H9 (cell line): ENCODE measurements around the gene UNC45A. TPM values are rescaled to one million over a fixed set of nuclear protein-coding genes. Genes with fewer than 3 reads are reported as not detected.

ENCODE experiments used
- DNase-seq: peaks from one replicate; pipeline ENCODE4 v3.0.0-alpha.2; 2017
- H2AFZ ChIP-seq: one replicate; pipeline ENCODE4 v1.6.1; 2013; ENCODE audit warnings: mild to moderate bottlenecking, low read length, control low read depth, moderate library complexity
- H2AK5ac ChIP-seq: 2 replicates; pipeline ENCODE4 v1.6.1; 2013; ENCODE audit warnings: low read length, control low read depth, mixed read lengths; ENCODE audit not compliant: insufficient read length
- H2BK120ac ChIP-seq: one replicate; pipeline ENCODE4 v1.6.1; 2013; ENCODE audit warnings: low read depth, mild to moderate bottlenecking, low read length, control low read depth, inconsistent platforms; ENCODE audit not compliant: poor library complexity, severe bottlenecking
- H2BK12ac ChIP-seq: 2 replicates; pipeline ENCODE4 v1.6.1; 2013; ENCODE audit warnings: low read length, control low read depth, mixed read lengths, low read depth; ENCODE audit not compliant: insufficient read length
- H2BK15ac ChIP-seq: 2 replicates; pipeline ENCODE4 v1.6.1; 2013; ENCODE audit warnings: low read depth, low read length, control low read depth
- H2BK20ac ChIP-seq: one replicate; pipeline ENCODE4 v1.6.1; 2013; ENCODE audit warnings: low read depth, mild to moderate bottlenecking, low read length, control low read depth, inconsistent platforms; ENCODE audit not compliant: poor library complexity, severe bottlenecking
- H2BK5ac ChIP-seq: 2 replicates; pipeline ENCODE4 v1.6.1; 2013; ENCODE audit warnings: low read length, control low read depth, mixed read lengths; ENCODE audit not compliant: insufficient read length
- H3K14ac ChIP-seq: 2 replicates; pipeline ENCODE4 v1.6.1; 2013; ENCODE audit warnings: low read length, control low read depth; ENCODE audit not compliant: insufficient read depth
- H3K18ac ChIP-seq: 2 replicates; pipeline ENCODE4 v1.6.1; 2013; ENCODE audit warnings: low read depth, mild to moderate bottlenecking, mixed read lengths, low read length, control low read depth; ENCODE audit not compliant: insufficient read length
- H3K23ac ChIP-seq: 2 replicates; pipeline ENCODE4 v1.6.1; 2013; ENCODE audit warnings: low read length, control low read depth, mixed read lengths, low read depth; ENCODE audit not compliant: insufficient read length
- H3K23me2 ChIP-seq: 2 replicates; pipeline ENCODE4 v1.6.1; 2013; ENCODE audit warnings: low read depth, mild to moderate bottlenecking, mixed read lengths, low read length, control low read depth; ENCODE audit not compliant: insufficient read length, poor library complexity, severe bottlenecking
- H3K27ac ChIP-seq: 2 replicates; pipeline ENCODE4 v1.5.1; 2013; ENCODE audit warnings: low read length, control low read depth, mixed read lengths, low read depth; ENCODE audit not compliant: insufficient read length
- H3K27me3 ChIP-seq: 2 replicates; pipeline ENCODE4 v1.6.1; 2013; ENCODE audit warnings: low read length, control low read depth, inconsistent platforms; ENCODE audit not compliant: insufficient read depth
- H3K4ac ChIP-seq: 2 replicates; pipeline ENCODE4 v1.6.1; 2013; ENCODE audit warnings: low read depth, mild to moderate bottlenecking, control low read depth, inconsistent platforms, low read length, moderate library complexity
- H3K4me1 ChIP-seq: 2 replicates; pipeline ENCODE4 v1.6.1; 2013; ENCODE audit warnings: low read length, control low read depth, inconsistent platforms; ENCODE audit not compliant: insufficient read depth
- H3K4me2 ChIP-seq: 2 replicates; pipeline ENCODE4 v1.6.1; 2013; ENCODE audit warnings: low read length, control low read depth, mixed read lengths; ENCODE audit not compliant: insufficient read length, insufficient read depth
- H3K56ac ChIP-seq: 2 replicates; pipeline ENCODE4 v1.6.1; 2013; ENCODE audit warnings: low read depth, mild to moderate bottlenecking, mixed read lengths, low read length, control low read depth; ENCODE audit not compliant: insufficient read length
- H3K79me1 ChIP-seq: 2 replicates; pipeline ENCODE4 v1.6.1; 2013; ENCODE audit warnings: low read depth, mild to moderate bottlenecking, moderate library complexity, low read length, control low read depth, inconsistent platforms; ENCODE audit not compliant: insufficient read depth, poor library complexity, severe bottlenecking
- H3K79me2 ChIP-seq: 2 replicates; pipeline ENCODE4 v1.6.1; 2013; ENCODE audit warnings: low read length, control low read depth, inconsistent platforms; ENCODE audit not compliant: insufficient read depth
- H3K9ac ChIP-seq: 2 replicates; pipeline ENCODE4 v1.6.1; 2013; ENCODE audit warnings: low read length, control low read depth, mixed read lengths; ENCODE audit not compliant: insufficient read length; ENCODE audit errors: extremely low read depth
- H3K9me3 ChIP-seq: one replicate; pipeline ENCODE4 v1.6.1; 2013; ENCODE audit warnings: low read depth, low read length, inconsistent platforms; ENCODE audit not compliant: control insufficient read depth
- H3T11ph ChIP-seq: one replicate; pipeline ENCODE4 v1.6.1; 2013; ENCODE audit warnings: mild to moderate bottlenecking, low read length, control low read depth, inconsistent platforms
- H4K20me1 ChIP-seq: one replicate; pipeline ENCODE4 v1.6.1; 2013; ENCODE audit not compliant: control insufficient read depth, insufficient read length, insufficient read depth
- H4K5ac ChIP-seq: 2 replicates; pipeline ENCODE4 v1.6.1; 2013; ENCODE audit warnings: low read depth, mild to moderate bottlenecking, mixed read lengths, low read length, control low read depth; ENCODE audit not compliant: insufficient read length
- H4K8ac ChIP-seq: replicated peaks from 2 replicates; pipeline ENCODE4 v1.6.1; 2013; ENCODE audit warnings: low read length, control low read depth, mixed read lengths, low read depth; ENCODE audit not compliant: insufficient read length
- H4K91ac ChIP-seq: 2 replicates; pipeline ENCODE4 v1.6.1; 2013; ENCODE audit warnings: low read depth, mild to moderate bottlenecking, moderate library complexity, mixed read lengths, low read length, control low read depth; ENCODE audit not compliant: insufficient read length
- H3K27ac Mint-ChIP-seq, 3 experiments: 2 replicates in 2 of 3; 3 replicates in 1 of 3; pipeline ENCODE4 v1.8.0; 2020 to 2021; ENCODE audit warnings: mixed read lengths in 3 of 3, mild to moderate bottlenecking in 1 of 3, moderate library complexity in 1 of 3
- H3K27me3 Mint-ChIP-seq: 2 replicates; pipeline ENCODE4 v1.8.0; 2021; ENCODE audit warnings: low read depth, mild to moderate bottlenecking, moderate library complexity, mixed read lengths
- H3K36me3 Mint-ChIP-seq, 3 experiments: 2 replicates in 2 of 3; 3 replicates in 1 of 3; pipeline ENCODE4 v1.8.0; 2020 to 2021; ENCODE audit warnings: low read depth in 3 of 3, mixed read lengths in 3 of 3; ENCODE audit not compliant: insufficient read depth in 1 of 3
- H3K4me1 Mint-ChIP-seq, 2 experiments: 2 replicates each; pipeline ENCODE4 v1.8.0; 2020; ENCODE audit warnings: mixed read lengths in 2 of 2
- H3K4me3 Mint-ChIP-seq, 2 experiments: 2 replicates in 1 of 2; 3 replicates in 1 of 2; pipeline ENCODE4 v1.8.0; 2020 to 2021; ENCODE audit warnings: mild to moderate bottlenecking in 2 of 2, mixed read lengths in 2 of 2, moderate library complexity in 1 of 2
- H3K9me3 Mint-ChIP-seq, 2 experiments: 2 replicates in 1 of 2; 3 replicates in 1 of 2; pipeline ENCODE4 v1.8.0; 2020; ENCODE audit warnings: mild to moderate bottlenecking in 2 of 2, mixed read lengths in 2 of 2, moderate library complexity in 1 of 2
- CTCF ChIP-seq: fragments of 200-600 bp; sonication (generic); conservative IDR thresholded peaks from 3 replicates; pipeline ENCODE4 v1.8.0; 2021; ENCODE audit warnings: antibody characterized with exemption, mild to moderate bottlenecking
- WGBS: extraction: QIAGEN DNeasy Blood & Tissue Kit; methylation state at CpG from one replicate; pipeline ENCODE4 v1.1.7; 2013; ENCODE audit warnings: missing lambda C conversion rate, low lambda C conversion rate, mixed read lengths; ENCODE audit not compliant: insufficient read length; ENCODE audit errors: extremely low coverage; 5-methylcytosine and 5-hydroxymethylcytosine counted together
- total RNA-seq: library from RNA; stranded (reverse); gene quantifications from 2 replicates; pipeline ENCODE4 v1.2.1, GENCODE V29; 2021

The UNC45A gene
- total RNA-seq, 1 experiment from 2014 or later: 84.6 TPM

DNA sequence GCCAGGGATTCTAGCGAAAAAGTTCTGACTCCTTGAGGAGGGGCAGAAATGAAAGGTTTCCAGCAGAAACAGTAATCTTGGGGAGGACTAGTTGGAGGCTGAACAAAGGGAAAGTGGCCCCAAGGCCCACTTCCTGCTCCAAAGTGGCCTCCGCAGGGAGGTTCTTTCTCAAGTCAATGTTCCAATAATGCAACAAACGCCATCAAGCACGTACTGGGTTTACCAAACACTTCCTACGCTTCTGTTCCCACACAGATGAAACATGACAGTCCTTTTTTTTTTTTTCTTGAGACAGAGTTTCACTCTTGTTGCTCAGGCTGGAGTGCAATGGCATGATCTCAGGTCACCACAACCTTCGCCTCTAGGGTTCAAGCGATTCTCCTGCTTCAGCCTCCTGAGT lies 10.0 kb downstream of the UNC45A start:
- Histone ChIP-seq H3K4ac (no peak overlapping the region), H3K4me2 (no peak overlapping the region), H3K79me2 (no peaks in the 10 kb centered on the region), H3K23me2 (peaks cover 3% of the 10 kb centered on the region), H3K27ac (no peak overlapping the region), H2BK5ac (no peak overlapping the region), H2BK15ac (no peak overlapping the region), H3K79me1 (no peaks in the 10 kb centered on the region), H2BK20ac (no peak overlapping the region), H3K56ac (no peak overlapping the region), H3K27me3 (no peaks in the 10 kb centered on the region), H4K20me1 (no peaks in the 10 kb centered on the region), H4K5ac (no peak overlapping the region), H4K91ac (no peak overlapping the region), H3K14ac (no peak overlapping the region), H3K23ac (no peak overlapping the region), H3K9ac (no peak overlapping the region), H2AK5ac (no peak overlapping the region), H2BK120ac (no peak overlapping the region), H3T11ph (no peak overlapping the region), H2AFZ (no peak overlapping the region), H3K4me1 (no peaks in the 10 kb centered on the region), H2BK12ac (no peak overlapping the region), H3K9me3 (no peaks in the 10 kb centered on the region), H3K18ac (no peak overlapping the region), H4K8ac (no peak overlapping the region)
- DNase-seq: no peak
- Mint-ChIP-seq H3K4me3 (no peak overlapping the region), H3K9me3 (no peaks in the 10 kb centered on the region), H3K27me3 (no peaks in the 10 kb centered on the region), H3K4me1 (no peaks in the 10 kb centered on the region), H3K27ac (no peak overlapping the region), H3K36me3 (peaks cover 49 to 89% (median 74%) of the 10 kb centered on the region in 3 experiments; a peak in 6 of 7 replicates)
- TF ChIP-seq CTCF: no peak
- whole genome bisulfite sequencing: no CpG with 5 or more reads among the region's 7 CpGs
